ENCODE measurements around the gene SLC38A4. TPM values are rescaled to one million over a fixed set of nuclear protein-coding genes. Genes with fewer than 3 reads are reported as not detected.

SLC38A4 gene
- total and polyA plus RNA-seq, 2 experiments from 2014 or later, result 6.2 to 12.5 TPM

DNA sequence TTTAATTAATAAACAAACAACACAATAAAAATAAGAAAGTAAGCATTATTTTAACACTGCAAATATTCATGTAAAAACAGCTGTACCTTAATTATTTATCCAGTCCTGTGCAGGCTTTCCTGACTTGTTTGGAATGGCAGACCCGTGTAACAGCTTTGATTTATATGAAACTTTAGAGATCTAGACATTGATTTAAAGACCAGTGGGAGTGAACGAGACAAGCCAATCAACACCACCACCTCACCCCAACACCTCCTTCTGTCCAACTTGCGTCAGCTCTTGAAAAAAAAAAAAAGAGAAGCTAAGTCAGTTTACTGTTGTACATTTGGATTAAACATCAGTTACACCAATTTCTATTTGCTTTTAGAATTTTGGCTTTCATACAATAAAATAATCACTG lies 22.3 kb downstream of the SLC38A4 start:
- no peaks in the 10 kb centered on the region for H3K9me3 Mint-ChIP-seq

DNA sequence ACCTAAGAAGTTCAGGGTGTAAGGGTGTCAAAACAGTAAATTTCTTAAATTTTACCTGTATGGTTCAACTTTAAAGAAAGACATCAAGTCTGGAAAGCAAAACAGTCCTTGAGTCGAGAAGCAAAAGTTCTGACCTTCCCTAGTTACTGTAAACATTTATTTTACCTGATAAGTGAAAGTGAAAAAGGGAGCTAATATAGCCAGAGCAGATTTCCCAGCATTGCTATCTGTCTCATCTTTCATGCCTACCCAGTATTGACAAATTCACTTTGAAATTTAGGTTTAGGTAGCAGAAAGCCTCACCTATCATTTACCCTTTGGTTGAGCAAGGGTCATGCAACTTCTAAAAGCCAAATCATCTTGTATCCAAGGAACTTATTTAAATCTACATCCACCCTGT lies 24.5 kb downstream of the SLC38A4 start:
- no peak overlapping the region for H3K4me3 Mint-ChIP-seq
- Histone ChIP-seq H3F3A (replicated peaks; ENCODE audit: low read depth) (no peaks in the 10 kb centered on the region), H2AFZ (no peak overlapping the region), H3K79me2 (replicated peaks; ENCODE audit: insufficient read depth) (no peaks in the 10 kb centered on the region), H4K20me1 (replicated peaks; ENCODE audit: insufficient read depth) (no peaks in the 10 kb centered on the region), H3K27me3 (ENCODE audit: insufficient read depth) (no peaks in the 10 kb centered on the region), H3K4me2 (no peak overlapping the region), H3K4me3 (no peak overlapping the region), H3K36me3 (ENCODE audit: insufficient read depth) (no peaks in the 10 kb centered on the region), H3K4me1 (ENCODE audit: insufficient read depth) (no peaks in the 10 kb centered on the region), H3K9me2 (ENCODE audit: insufficient read depth) (no peaks in the 10 kb centered on the region), H3K27ac (ENCODE audit: low read depth) (no peak overlapping the region)
- H3K4me1 Mint-ChIP-seq, result no peaks in the 10 kb centered on the region
- ATAC-seq (no peak), DNase-seq (ENCODE audit: low spot score) (no peak)
- no peaks in the 10 kb centered on the region for H3K9me3 Mint-ChIP-seq
- no peak overlapping the region for H3K27ac Mint-ChIP-seq
- H3K27me3 Mint-ChIP-seq (ENCODE audit: insufficient read depth, low read depth, poor library complexity), result no peaks in the 10 kb centered on the region
- H3K36me3 Mint-ChIP-seq (ENCODE audit: low read depth), result peaks cover under 1% of the 10 kb centered on the region; the same call in 1 of the 3 replicates
- TF ChIP-seq, protein P1, sequence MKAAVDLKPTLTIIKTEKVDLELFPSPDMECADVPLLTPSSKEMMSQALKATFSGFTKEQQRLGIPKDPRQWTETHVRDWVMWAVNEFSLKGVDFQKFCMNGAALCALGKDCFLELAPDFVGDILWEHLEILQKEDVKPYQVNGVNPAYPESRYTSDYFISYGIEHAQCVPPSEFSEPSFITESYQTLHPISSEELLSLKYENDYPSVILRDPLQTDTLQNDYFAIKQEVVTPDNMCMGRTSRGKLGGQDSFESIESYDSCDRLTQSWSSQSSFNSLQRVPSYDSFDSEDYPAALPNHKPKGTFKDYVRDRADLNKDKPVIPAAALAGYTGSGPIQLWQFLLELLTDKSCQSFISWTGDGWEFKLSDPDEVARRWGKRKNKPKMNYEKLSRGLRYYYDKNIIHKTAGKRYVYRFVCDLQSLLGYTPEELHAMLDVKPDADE (IDR thresholded peaks at IDR 0.05), result no peak
- TF ChIP-seq STAT1 (IDR thresholded peaks at IDR 0.05; ENCODE audit: unreplicated experiment) (no peak), EZH2 (IDR thresholded peaks at IDR 0.05; ENCODE audit: low read depth, unreplicated experiment) (no peak), NANOG (IDR thresholded peaks at IDR 0.05; ENCODE audit: borderline replicate concordance) (no peak), ZNF331 (CRISPR knock-in tag; IDR thresholded peaks at IDR 0.05; ENCODE audit: low read depth) (no peak), EZH2phosphoT487 (IDR thresholded peaks at IDR 0.05; ENCODE audit: unreplicated experiment) (no peak), JUNB (IDR thresholded peaks at IDR 0.05; ENCODE audit: unreplicated experiment) (no peak)
- TF ChIP-seq, protein P2, sequence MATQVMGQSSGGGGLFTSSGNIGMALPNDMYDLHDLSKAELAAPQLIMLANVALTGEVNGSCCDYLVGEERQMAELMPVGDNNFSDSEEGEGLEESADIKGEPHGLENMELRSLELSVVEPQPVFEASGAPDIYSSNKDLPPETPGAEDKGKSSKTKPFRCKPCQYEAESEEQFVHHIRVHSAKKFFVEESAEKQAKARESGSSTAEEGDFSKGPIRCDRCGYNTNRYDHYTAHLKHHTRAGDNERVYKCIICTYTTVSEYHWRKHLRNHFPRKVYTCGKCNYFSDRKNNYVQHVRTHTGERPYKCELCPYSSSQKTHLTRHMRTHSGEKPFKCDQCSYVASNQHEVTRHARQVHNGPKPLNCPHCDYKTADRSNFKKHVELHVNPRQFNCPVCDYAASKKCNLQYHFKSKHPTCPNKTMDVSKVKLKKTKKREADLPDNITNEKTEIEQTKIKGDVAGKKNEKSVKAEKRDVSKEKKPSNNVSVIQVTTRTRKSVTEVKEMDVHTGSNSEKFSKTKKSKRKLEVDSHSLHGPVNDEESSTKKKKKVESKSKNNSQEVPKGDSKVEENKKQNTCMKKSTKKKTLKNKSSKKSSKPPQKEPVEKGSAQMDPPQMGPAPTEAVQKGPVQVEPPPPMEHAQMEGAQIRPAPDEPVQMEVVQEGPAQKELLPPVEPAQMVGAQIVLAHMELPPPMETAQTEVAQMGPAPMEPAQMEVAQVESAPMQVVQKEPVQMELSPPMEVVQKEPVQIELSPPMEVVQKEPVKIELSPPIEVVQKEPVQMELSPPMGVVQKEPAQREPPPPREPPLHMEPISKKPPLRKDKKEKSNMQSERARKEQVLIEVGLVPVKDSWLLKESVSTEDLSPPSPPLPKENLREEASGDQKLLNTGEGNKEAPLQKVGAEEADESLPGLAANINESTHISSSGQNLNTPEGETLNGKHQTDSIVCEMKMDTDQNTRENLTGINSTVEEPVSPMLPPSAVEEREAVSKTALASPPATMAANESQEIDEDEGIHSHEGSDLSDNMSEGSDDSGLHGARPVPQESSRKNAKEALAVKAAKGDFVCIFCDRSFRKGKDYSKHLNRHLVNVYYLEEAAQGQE (IDR thresholded peaks at IDR 0.05; ENCODE audit: unreplicated experiment), result no peak

More for the DNA sequence above, 22.3 kb downstream of the SLC38A4 start:
- no peak for ATAC-seq
- Histone ChIP-seq H3K79me2 (replicated peaks; ENCODE audit: insufficient read depth) (no peaks in the 10 kb centered on the region), H4K20me1 (replicated peaks; ENCODE audit: insufficient read depth) (no peaks in the 10 kb centered on the region), H3K9me2 (ENCODE audit: insufficient read depth) (no peaks in the 10 kb centered on the region), H3K4me3 (no peak overlapping the region), H3K4me2 (no peak overlapping the region), H3K27me3 (ENCODE audit: insufficient read depth) (no peaks in the 10 kb centered on the region), H3K27ac (ENCODE audit: low read depth) (no peak overlapping the region), H3F3A (replicated peaks; ENCODE audit: low read depth) (no peaks in the 10 kb centered on the region), H2AFZ (no peak overlapping the region), H3K36me3 (ENCODE audit: insufficient read depth) (no peaks in the 10 kb centered on the region), H3K4me1 (ENCODE audit: insufficient read depth) (no peaks in the 10 kb centered on the region)
- Mint-ChIP-seq H3K4me3 (no peak overlapping the region), H3K27me3 (ENCODE audit: insufficient read depth, low read depth, poor library complexity) (no peaks in the 10 kb centered on the region), H3K27ac (no peak overlapping the region), H3K4me1 (no peaks in the 10 kb centered on the region; the same call in 2 of the 3 replicates), H3K36me3 (ENCODE audit: low read depth) (no peaks in the 10 kb centered on the region)
- DNase-seq (ENCODE audit: low spot score), result no peak
- TF ChIP-seq, protein P3, sequence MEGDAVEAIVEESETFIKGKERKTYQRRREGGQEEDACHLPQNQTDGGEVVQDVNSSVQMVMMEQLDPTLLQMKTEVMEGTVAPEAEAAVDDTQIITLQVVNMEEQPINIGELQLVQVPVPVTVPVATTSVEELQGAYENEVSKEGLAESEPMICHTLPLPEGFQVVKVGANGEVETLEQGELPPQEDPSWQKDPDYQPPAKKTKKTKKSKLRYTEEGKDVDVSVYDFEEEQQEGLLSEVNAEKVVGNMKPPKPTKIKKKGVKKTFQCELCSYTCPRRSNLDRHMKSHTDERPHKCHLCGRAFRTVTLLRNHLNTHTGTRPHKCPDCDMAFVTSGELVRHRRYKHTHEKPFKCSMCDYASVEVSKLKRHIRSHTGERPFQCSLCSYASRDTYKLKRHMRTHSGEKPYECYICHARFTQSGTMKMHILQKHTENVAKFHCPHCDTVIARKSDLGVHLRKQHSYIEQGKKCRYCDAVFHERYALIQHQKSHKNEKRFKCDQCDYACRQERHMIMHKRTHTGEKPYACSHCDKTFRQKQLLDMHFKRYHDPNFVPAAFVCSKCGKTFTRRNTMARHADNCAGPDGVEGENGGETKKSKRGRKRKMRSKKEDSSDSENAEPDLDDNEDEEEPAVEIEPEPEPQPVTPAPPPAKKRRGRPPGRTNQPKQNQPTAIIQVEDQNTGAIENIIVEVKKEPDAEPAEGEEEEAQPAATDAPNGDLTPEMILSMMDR (conservative IDR thresholded peaks at IDR 0.05; ENCODE audit: low read depth in 2 of 2), result no peak
- TF ChIP-seq, protein P2 (IDR thresholded peaks at IDR 0.05; ENCODE audit: unreplicated experiment), result no peak
- TF ChIP-seq STAT1 (IDR thresholded peaks at IDR 0.05; ENCODE audit: unreplicated experiment), result no peak
